Thoracic aorta (tissue), 2 donors: ENCODE measurements around the gene NAT16. TPM values are rescaled to one million over a fixed set of nuclear protein-coding genes. Genes with fewer than 3 reads are reported as not detected.

ENCODE experiments used
- ATAC-seq: fragments of 150-250 bp; one replicate; pipeline ENCODE4 v1.8.0; 2017; ENCODE audit warnings: low read depth; ENCODE audit not compliant: insufficient number of reproducible peaks, low FRiP score
- DNase-seq: peaks from one replicate; pipeline ENCODE4 v3.0.0-alpha.2; 2020; ENCODE audit warnings: low spot score
- H3K27ac ChIP-seq, 2 donors: fragments of 200-600 bp; sonication (generic); 1 replicate in 1 of 2; 2 replicates in 1 of 2; pipeline ENCODE4 v1.5.1; 2016; ENCODE audit warnings: mild to moderate bottlenecking in 2 of 2, moderate library complexity in 2 of 2
- H3K27me3 ChIP-seq: fragments of 200-600 bp; sonication (generic); replicated peaks from 2 replicates; pipeline ENCODE4 v1.6.0; 2016; ENCODE audit warnings: mild to moderate bottlenecking; ENCODE audit not compliant: insufficient read depth
- H3K36me3 ChIP-seq: fragments of 200-600 bp; sonication (generic); one replicate; pipeline ENCODE4 v1.5.1; 2016
- H3K4me1 ChIP-seq, 2 donors: fragments of 200-600 bp; sonication (generic); 1 replicate in 1 of 2; 2 replicates in 1 of 2; pipeline versions ENCODE4 v1.5.1 to v1.6.0; 2016; ENCODE audit warnings: low read depth in 2 of 2, mild to moderate bottlenecking in 1 of 2; ENCODE audit not compliant: control insufficient read depth in 1 of 2
- H3K4me3 ChIP-seq: fragments of 200-600 bp; sonication (generic); 2 replicates; pipeline ENCODE4 v1.5.1; 2016; ENCODE audit warnings: mild to moderate bottlenecking
- H3K9me3 ChIP-seq: fragments of 200-600 bp; sonication (generic); 2 replicates; pipeline ENCODE4 v1.5.1; 2016
- total RNA-seq, 2 donors: library from RNA; depleted of rRNA; stranded (reverse); fragments of >200 nt; gene quantifications; one replicate each; pipeline versions ENCODE4 v1.1.0 to v1.2.3, GENCODE V29; 2016
- TF ChIP-seq, protein P1 (sequence below): fragments of 200-600 bp; sonication (generic); IDR thresholded peaks from one replicate; pipeline ENCODE4 v1.5.1; 2019; ENCODE audit warnings: antibody characterized with exemption

NAT16 gene
- total RNA-seq, 2 donors from 2014 or later = not detected

DNA sequence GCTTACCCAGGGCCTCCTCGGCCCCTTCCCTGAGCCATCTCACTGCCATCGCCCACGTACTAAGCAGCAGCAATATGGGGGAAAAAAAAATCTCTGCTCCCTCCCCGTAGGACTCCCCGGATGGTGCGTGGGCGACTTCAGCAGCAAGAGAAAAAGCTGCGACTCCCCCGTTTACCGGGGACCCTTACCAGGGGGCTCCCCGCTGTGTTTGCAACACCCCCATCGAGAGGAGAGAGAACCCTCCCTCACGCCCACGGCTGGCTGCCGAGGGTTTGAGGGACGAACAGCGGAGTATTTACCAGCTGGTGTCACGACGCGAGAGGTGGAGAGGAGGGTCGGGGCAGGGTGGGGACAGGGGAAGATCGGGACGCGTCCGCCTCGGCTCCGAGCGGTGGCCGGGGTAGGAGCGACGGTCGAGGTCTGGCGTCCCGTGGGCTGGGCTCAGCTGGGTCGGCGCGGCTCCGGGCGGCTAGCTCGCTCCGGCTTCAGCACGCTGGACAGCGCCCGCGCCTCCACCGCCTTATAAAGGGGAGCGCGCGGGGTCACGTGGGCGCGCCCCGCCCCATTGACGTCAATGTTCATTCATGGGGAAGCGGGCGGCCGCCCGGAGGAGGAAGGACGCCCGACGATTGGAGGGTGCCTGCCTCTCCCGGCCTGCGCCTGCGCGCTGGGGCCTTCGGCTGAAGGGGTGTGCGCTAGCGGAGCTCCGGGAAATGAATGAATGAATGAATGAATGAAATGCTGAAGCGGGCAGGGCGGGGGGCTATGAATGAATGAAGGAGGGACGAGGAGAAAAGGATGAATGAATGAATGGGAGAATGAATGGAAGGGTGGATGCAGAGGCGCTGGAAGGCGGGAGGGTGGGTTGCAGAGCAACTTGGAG is 14.8 kb downstream of the NAT16 start, which contains the start of gene VGF:
Gene VGF, minus strand, starts transcription at position 495 of the 883 bp plus-strand sequence. CDS start 726 bp downstream, outside the sequence.
- H3K4me1 ChIP-seq = peaks cover 32 to 44% of the 10 kb centered on the region in 2 donors
- TF ChIP-seq, protein P1, sequence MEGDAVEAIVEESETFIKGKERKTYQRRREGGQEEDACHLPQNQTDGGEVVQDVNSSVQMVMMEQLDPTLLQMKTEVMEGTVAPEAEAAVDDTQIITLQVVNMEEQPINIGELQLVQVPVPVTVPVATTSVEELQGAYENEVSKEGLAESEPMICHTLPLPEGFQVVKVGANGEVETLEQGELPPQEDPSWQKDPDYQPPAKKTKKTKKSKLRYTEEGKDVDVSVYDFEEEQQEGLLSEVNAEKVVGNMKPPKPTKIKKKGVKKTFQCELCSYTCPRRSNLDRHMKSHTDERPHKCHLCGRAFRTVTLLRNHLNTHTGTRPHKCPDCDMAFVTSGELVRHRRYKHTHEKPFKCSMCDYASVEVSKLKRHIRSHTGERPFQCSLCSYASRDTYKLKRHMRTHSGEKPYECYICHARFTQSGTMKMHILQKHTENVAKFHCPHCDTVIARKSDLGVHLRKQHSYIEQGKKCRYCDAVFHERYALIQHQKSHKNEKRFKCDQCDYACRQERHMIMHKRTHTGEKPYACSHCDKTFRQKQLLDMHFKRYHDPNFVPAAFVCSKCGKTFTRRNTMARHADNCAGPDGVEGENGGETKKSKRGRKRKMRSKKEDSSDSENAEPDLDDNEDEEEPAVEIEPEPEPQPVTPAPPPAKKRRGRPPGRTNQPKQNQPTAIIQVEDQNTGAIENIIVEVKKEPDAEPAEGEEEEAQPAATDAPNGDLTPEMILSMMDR = no peak
- no peak within 1 kb of the TSS for H3K27ac ChIP-seq
- DNase-seq (peak; percentile 72), ATAC-seq (peak; percentile 55)
- no peaks in the 10 kb centered on the region for H3K9me3 ChIP-seq
- peaks cover 27% of the 10 kb centered on the region for H3K27me3 ChIP-seq
- H3K4me3 ChIP-seq = peak within 1 kb of the TSS; percentile 56
- H3K36me3 ChIP-seq = peaks cover under 1% of the 10 kb centered on the region

GRCh38 chr7:101164071-101164840 is 15.8 kb downstream of the NAT16 start:
- peaks cover 10% of the 10 kb centered on the region for H3K36me3 ChIP-seq
- H3K27me3 ChIP-seq = peaks cover 22% of the 10 kb centered on the region
- ATAC-seq = no peak
- TF ChIP-seq, protein P1 = no peak
- no peak for DNase-seq
- no peak overlapping the region for H3K27ac ChIP-seq
- H3K9me3 ChIP-seq = no peaks in the 10 kb centered on the region
- peak overlapping the region; percentile 63 for H3K4me3 ChIP-seq
- peaks cover 26 to 35% of the 10 kb centered on the region in 2 donors for H3K4me1 ChIP-seq

- Histone ChIP-seq H3K9me3 (no peaks in the 10 kb centered on the region), H3K4me1 (peaks cover 26 to 35% of the 10 kb centered on the region in 2 donors), H3K36me3 (peaks cover 15% of the 10 kb centered on the region), H3K27me3 (peaks cover 16% of the 10 kb centered on the region), H3K4me3 (peak overlapping the region; percentile 63), H3K27ac (no peak overlapping the region)
- TF ChIP-seq, protein P1 = no peak
- DNase-seq = no peak
- no peak for ATAC-seq
Observed at GRCh38 chr7:101163279-101164070, 16.6 kb downstream of the NAT16 start.

GRCh38 chr7:101162551-101163278 is 17.4 kb downstream of the NAT16 start:
- H3K4me1 ChIP-seq = peaks cover 26 to 35% of the 10 kb centered on the region in 2 donors
- H3K36me3 ChIP-seq = peaks cover 22% of the 10 kb centered on the region
- H3K9me3 ChIP-seq = no peaks in the 10 kb centered on the region
- ATAC-seq = no peak
- no peak overlapping the region for H3K27ac ChIP-seq
- H3K27me3 ChIP-seq = peaks cover 10% of the 10 kb centered on the region
- DNase-seq = no peak
- H3K4me3 ChIP-seq = peak overlapping the region; percentile 63
- TF ChIP-seq, protein P1 = no peak
